GM23338 (cell line): ENCODE results near the gene FGF4. TPM values are rescaled to one million over a fixed set of nuclear protein-coding genes. Genes with fewer than 3 reads are reported as not detected.

Experiments
- ATAC-seq: fragments of 200-7000 bp; cut with Tn5 transposase; 3 replicates; pipeline ENCODE4 v1.9.1; 2020
- DNase-seq: peaks from one replicate; pipeline ENCODE4 v3.0.0-alpha.2; 2015; ENCODE audit warnings: low spot score
- H2AFZ ChIP-seq: fragments of 200-600 bp; sonication (generic); 2 replicates; pipeline ENCODE4 v1.8.0; 2016; ENCODE audit warnings: antibody characterized with exemption, mild to moderate bottlenecking, moderate library complexity
- H3F3A ChIP-seq: fragments of 200-600 bp; sonication (generic); replicated peaks from 2 replicates; pipeline ENCODE4 v1.8.0; 2017; ENCODE audit warnings: antibody characterized with exemption, mixed run types, low read depth
- H3K27ac ChIP-seq: fragments of 200-600 bp; sonication (generic); 2 replicates; pipeline ENCODE4 v1.6.1; 2016; ENCODE audit warnings: low read depth
- H3K27me3 ChIP-seq: fragments of 200-600 bp; sonication (generic); 2 replicates; pipeline ENCODE4 v1.8.0; 2016; ENCODE audit warnings: mild to moderate bottlenecking, mixed run types, moderate library complexity; ENCODE audit not compliant: insufficient read depth
- H3K36me3 ChIP-seq: fragments of 200-600 bp; sonication (generic); 2 replicates; pipeline ENCODE4 v1.8.0; 2016; ENCODE audit warnings: mild to moderate bottlenecking; ENCODE audit not compliant: insufficient read depth
- H3K4me1 ChIP-seq: fragments of 200-600 bp; sonication (generic); 2 replicates; pipeline ENCODE4 v1.8.0; 2016; ENCODE audit warnings: mild to moderate bottlenecking, moderate library complexity; ENCODE audit not compliant: insufficient read depth
- H3K4me2 ChIP-seq: fragments of 200-600 bp; sonication (generic); 2 replicates; pipeline ENCODE4 v1.7.1; 2017; ENCODE audit warnings: mixed run types
- H3K4me3 ChIP-seq: fragments of 200-600 bp; sonication (generic); 2 replicates; pipeline ENCODE4 v1.6.1; 2016; ENCODE audit warnings: mixed run types
- H3K79me2 ChIP-seq: fragments of 200-600 bp; sonication (generic); replicated peaks from 2 replicates; pipeline ENCODE4 v1.8.0; 2017; ENCODE audit warnings: mild to moderate bottlenecking; ENCODE audit not compliant: insufficient read depth
- H3K9me2 ChIP-seq: fragments of 200-600 bp; sonication (generic); 2 replicates; pipeline ENCODE4 v1.8.0; 2017; ENCODE audit not compliant: insufficient read depth
- H4K20me1 ChIP-seq: fragments of 200-600 bp; sonication (generic); replicated peaks from 2 replicates; pipeline ENCODE4 v1.8.0; 2017; ENCODE audit warnings: mild to moderate bottlenecking; ENCODE audit not compliant: insufficient read depth
- H3K27ac Mint-ChIP-seq: 2 replicates; pipeline ENCODE4 v1.8.0; 2020; ENCODE audit warnings: inconsistent platforms, mild to moderate bottlenecking, moderate library complexity, mixed read lengths
- H3K27me3 Mint-ChIP-seq: 3 replicates; pipeline ENCODE4 v1.8.0; 2022; ENCODE audit warnings: low read depth, mild to moderate bottlenecking, moderate library complexity, mixed read lengths, inconsistent platforms; ENCODE audit not compliant: insufficient read depth, poor library complexity
- H3K36me3 Mint-ChIP-seq: 3 replicates; pipeline ENCODE4 v1.8.0; 2021; ENCODE audit warnings: low read depth, mild to moderate bottlenecking, inconsistent platforms, moderate library complexity, mixed read lengths
- H3K4me1 Mint-ChIP-seq: 3 replicates; pipeline ENCODE4 v1.8.0; 2020; ENCODE audit warnings: mild to moderate bottlenecking, inconsistent platforms, mixed read lengths
- H3K4me3 Mint-ChIP-seq: 3 replicates; pipeline ENCODE4 v1.8.0; 2021; ENCODE audit warnings: moderate library complexity, mild to moderate bottlenecking, inconsistent platforms, mixed read lengths
- H3K9me3 Mint-ChIP-seq: 3 replicates; pipeline ENCODE4 v1.8.0; 2020; ENCODE audit warnings: moderate library complexity, mild to moderate bottlenecking, inconsistent platforms, mixed read lengths
- CREB1 ChIP-seq: fragments of 250-450 bp; sonication (Bioruptor Pico); IDR thresholded peaks from 2 replicates; pipeline ENCODE4 v1.5.0; 2020; ENCODE audit warnings: low read depth, mild to moderate bottlenecking, moderate library complexity
- CTCF ChIP-seq, 2 experiments: fragments of 200-600 bp in 1 of 2; sonication (generic) in 1 of 2; conservative IDR thresholded peaks; 2 replicates each; pipeline versions ENCODE4 v1.5.1 to v1.6.1; 2016 to 2017; ENCODE audit warnings: antibody characterized with exemption in 2 of 2, low read depth in 2 of 2, mild to moderate bottlenecking in 2 of 2, moderate library complexity in 1 of 2
- EZH2 ChIP-seq: fragments of 200-600 bp; sonication (generic); IDR thresholded peaks from one replicate; pipeline ENCODE4 v1.8.0; 2017; ENCODE audit warnings: antibody characterized with exemption, mild to moderate bottlenecking, low read depth; ENCODE audit not compliant: unreplicated experiment
- JUNB ChIP-seq: IDR thresholded peaks from one replicate; pipeline ENCODE4 v1.6.1; 2016; ENCODE audit warnings: antibody characterized with exemption; ENCODE audit not compliant: unreplicated experiment
- NANOG ChIP-seq: IDR thresholded peaks from 2 replicates; pipeline ENCODE4 v1.6.1; 2016; ENCODE audit warnings: antibody characterized with exemption, borderline replicate concordance
- POLR2AphosphoS5 ChIP-seq: IDR thresholded peaks from 2 replicates; pipeline ENCODE4 v1.6.1; 2016; ENCODE audit warnings: antibody characterized with exemption, low read depth
- REST ChIP-seq: IDR thresholded peaks from one replicate; pipeline ENCODE4 v1.6.1; 2018; ENCODE audit warnings: antibody characterized with exemption; ENCODE audit not compliant: unreplicated experiment
- STAT1 ChIP-seq: IDR thresholded peaks from one replicate; pipeline ENCODE4 v1.6.1; 2016; ENCODE audit warnings: antibody characterized with exemption; ENCODE audit not compliant: unreplicated experiment
- ZNF114 ChIP-seq: fragments of 250-450 bp; sonication (Bioruptor Pico); IDR thresholded peaks from 2 replicates; pipeline ENCODE4 v1.5.0; 2020; ENCODE audit warnings: mild to moderate bottlenecking, moderate library complexity
- ZNF331 ChIP-seq: fragments of 250-450 bp; sonication (Bioruptor Pico); IDR thresholded peaks from 2 replicates; pipeline ENCODE4 v1.5.0; 2020; ENCODE audit warnings: low read depth, mild to moderate bottlenecking, moderate library complexity
- polyA plus RNA-seq: library from polyadenylated mRNA; unstranded; fragments of >200 nt; fragmentation: Nextera tagmentation; extraction: Ambion mirVana; gene quantifications from 2 replicates; pipeline ENCODE4 v1.2.1, GENCODE V29; 2016
- total RNA-seq: library from RNA; depleted of rRNA; stranded (reverse); fragments of >200 nt; shearing (Covaris generic); gene quantifications from 2 replicates; pipeline ENCODE4 v1.2.3, GENCODE V29; 2014
- TF ChIP-seq, protein P1 (sequence below): IDR thresholded peaks from 2 replicates; pipeline ENCODE4 v1.6.1; 2016; ENCODE audit warnings: antibody characterized with exemption

Gene FGF4
- total and polyA plus RNA-seq, 2 experiments from 2014 or later, result 4.8 to 13.1 TPM

- no peaks in the 10 kb centered on the region for H3K36me3 Mint-ChIP-seq
- H3K9me3 Mint-ChIP-seq, result no peaks in the 10 kb centered on the region
- no peak overlapping the region for H3K27ac Mint-ChIP-seq
- no peak for DNase-seq
- peaks cover 23% of the 10 kb centered on the region for H3K4me1 Mint-ChIP-seq
- H3K27me3 ChIP-seq, result no peaks in the 10 kb centered on the region
- peaks cover 7% of the 10 kb centered on the region; the same call in 1 of the 2 replicates for H3K4me1 ChIP-seq
- no peak overlapping the region for H2AFZ ChIP-seq
- H4K20me1 ChIP-seq, result no peaks in the 10 kb centered on the region
- no peak overlapping the region for H3K27ac ChIP-seq
- no peak for ATAC-seq
- H3K79me2 ChIP-seq, result no peaks in the 10 kb centered on the region
- H3F3A ChIP-seq, result no peaks in the 10 kb centered on the region
- H3K4me2 ChIP-seq, result no peak overlapping the region
- H3K4me3 Mint-ChIP-seq, result no peak overlapping the region
- no peaks in the 10 kb centered on the region for H3K9me2 ChIP-seq
- H3K36me3 ChIP-seq, result no peaks in the 10 kb centered on the region
- peaks cover 5% of the 10 kb centered on the region for H3K27me3 Mint-ChIP-seq
- no peak for TF ChIP-seq JUNB
- H3K4me3 ChIP-seq, result no peak overlapping the region
Observed at GRCh38 chr11:69746140-69746539, 29.0 kb downstream of the FGF4 start.

DNA sequence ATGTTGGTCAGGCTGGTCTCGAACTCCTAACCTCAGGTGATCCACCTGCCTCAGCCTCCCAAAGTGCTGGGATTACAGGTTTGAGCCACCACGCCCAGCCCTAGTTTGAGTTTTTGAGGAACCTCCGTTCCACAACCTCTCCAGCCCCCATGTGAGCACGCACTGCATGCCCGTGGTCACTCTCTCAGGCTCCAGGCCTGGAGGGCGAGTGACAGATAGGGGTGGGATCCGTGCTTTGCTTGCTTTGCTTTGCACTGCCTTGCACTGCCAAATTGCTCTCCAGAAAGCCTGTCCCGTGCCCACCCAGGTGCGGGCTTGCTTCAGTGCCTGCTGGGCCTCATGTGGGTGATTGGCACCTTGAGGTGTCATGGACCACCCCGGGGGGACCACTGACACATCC lies 29.9 kb downstream of the FGF4 start:
- H2AFZ ChIP-seq, result no peak overlapping the region
- H3K4me1 Mint-ChIP-seq, result peaks cover 15% of the 10 kb centered on the region
- no peaks in the 10 kb centered on the region for H3K9me3 Mint-ChIP-seq
- no peak overlapping the region for H3K27ac ChIP-seq
- DNase-seq, result no peak
- TF ChIP-seq JUNB (no peak), REST (no peak), CTCF (conservative IDR thresholded peaks at IDR 0.05; ENCODE audit: low read depth in 2 of 2) (no peak), EZH2 (no peak)
- no peaks in the 10 kb centered on the region for H3K36me3 ChIP-seq
- H3K9me2 ChIP-seq, result no peaks in the 10 kb centered on the region
- no peaks in the 10 kb centered on the region for H3K79me2 ChIP-seq
- no peaks in the 10 kb centered on the region for H3K27me3 ChIP-seq
- peaks cover 4% of the 10 kb centered on the region; the same call in 1 of the 2 replicates for H3K4me1 ChIP-seq
- H3K36me3 Mint-ChIP-seq, result no peaks in the 10 kb centered on the region
- H3K4me2 ChIP-seq, result no peak overlapping the region
- no peak overlapping the region for H3K27ac Mint-ChIP-seq
- H4K20me1 ChIP-seq, result no peaks in the 10 kb centered on the region
- no peak for ATAC-seq
- no peak overlapping the region for H3K4me3 Mint-ChIP-seq
- H3K27me3 Mint-ChIP-seq, result peaks cover 9% of the 10 kb centered on the region
- no peaks in the 10 kb centered on the region for H3F3A ChIP-seq
- H3K4me3 ChIP-seq, result no peak overlapping the region

- peak; percentile 55 for DNase-seq
- no peaks in the 10 kb centered on the region for H3K36me3 ChIP-seq
- H3K36me3 Mint-ChIP-seq, result no peaks in the 10 kb centered on the region
- TF ChIP-seq, protein P1, sequence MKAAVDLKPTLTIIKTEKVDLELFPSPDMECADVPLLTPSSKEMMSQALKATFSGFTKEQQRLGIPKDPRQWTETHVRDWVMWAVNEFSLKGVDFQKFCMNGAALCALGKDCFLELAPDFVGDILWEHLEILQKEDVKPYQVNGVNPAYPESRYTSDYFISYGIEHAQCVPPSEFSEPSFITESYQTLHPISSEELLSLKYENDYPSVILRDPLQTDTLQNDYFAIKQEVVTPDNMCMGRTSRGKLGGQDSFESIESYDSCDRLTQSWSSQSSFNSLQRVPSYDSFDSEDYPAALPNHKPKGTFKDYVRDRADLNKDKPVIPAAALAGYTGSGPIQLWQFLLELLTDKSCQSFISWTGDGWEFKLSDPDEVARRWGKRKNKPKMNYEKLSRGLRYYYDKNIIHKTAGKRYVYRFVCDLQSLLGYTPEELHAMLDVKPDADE, result no peak
- TF ChIP-seq STAT1 (no peak), ZNF114 (CRISPR knock-in tag) (no peak), NANOG (no peak), JUNB (no peak), EZH2 (no peak), POLR2AphosphoS5 (no peak), CREB1 (CRISPR knock-in tag) (no peak), ZNF331 (CRISPR knock-in tag) (no peak)
Observed at GRCh38 chr11:69744435-69744834, 30.7 kb downstream of the FGF4 start.

More at GRCh38 chr11:69744435-69744834, 30.7 kb downstream of the FGF4 start:
- Mint-ChIP-seq H3K27ac (peak overlapping the region; percentile 33; the same call in 1 of the 2 replicates), H3K4me3 (no peak overlapping the region), H3K27me3 (peaks cover 9% of the 10 kb centered on the region), H3K9me3 (no peaks in the 10 kb centered on the region), H3K4me1 (peaks cover 14% of the 10 kb centered on the region)
- Histone ChIP-seq H3K9me2 (no peaks in the 10 kb centered on the region), H3K4me3 (no peak overlapping the region), H2AFZ (no peak overlapping the region), H3F3A (no peaks in the 10 kb centered on the region), H3K27ac (no peak overlapping the region), H3K4me2 (no peak overlapping the region), H4K20me1 (no peaks in the 10 kb centered on the region), H3K27me3 (no peaks in the 10 kb centered on the region), H3K4me1 (no peaks in the 10 kb centered on the region), H3K79me2 (no peaks in the 10 kb centered on the region)
- peak; percentile 20; the same call in 1 of the 3 replicates for ATAC-seq
